ENCODE data around the gene ARG2. TPM values are rescaled to one million over a fixed set of nuclear protein-coding genes. Genes with fewer than 3 reads are reported as not detected.

ARG2 gene
- polyA plus RNA-seq, 1 donor from 2014 or later, result 204 TPM

GRCh38 chr14:67665868-67666267 lies 46.1 kb downstream of the ARG2 start:
- Histone ChIP-seq H3K9ac (ENCODE audit: low read length) (no peak overlapping the region), H4K20me1 (ENCODE audit: insufficient read depth) (no peaks in the 10 kb centered on the region), H3K4me2 (ENCODE audit: low read length) (no peak overlapping the region), H3K27me3 (ENCODE audit: insufficient read depth, low read depth, low read length) (no peaks in the 10 kb centered on the region), H3K9me3 (ENCODE audit: low read length) (no peaks in the 10 kb centered on the region), H3K79me2 (replicated peaks; ENCODE audit: insufficient read depth, low read length) (peaks cover 34% of the 10 kb centered on the region), H3K9me2 (ENCODE audit: insufficient read depth, low read length) (no peaks in the 10 kb centered on the region), H2AFZ (ENCODE audit: low read depth, low read length) (no peak overlapping the region), H3F3A (ENCODE audit: insufficient read depth, low read length, poor library complexity, severe bottlenecking) (no peaks in the 10 kb centered on the region), H3K27ac (ENCODE audit: low read length) (no peak overlapping the region), H3K36me3 (ENCODE audit: insufficient read depth, low read length) (no peaks in the 10 kb centered on the region), H3K4me3 (ENCODE audit: low read length) (no peak overlapping the region)
- no peak for TF ChIP-seq SMC3 (conservative IDR thresholded peaks at IDR 0.05; ENCODE audit: poor library complexity)
- no peak for TF ChIP-seq RAD21 (conservative IDR thresholded peaks at IDR 0.05)
- TF ChIP-seq MXI1 (conservative IDR thresholded peaks at IDR 0.05; ENCODE audit: poor library complexity, severe bottlenecking), result no peak
- TF ChIP-seq, protein P1, sequence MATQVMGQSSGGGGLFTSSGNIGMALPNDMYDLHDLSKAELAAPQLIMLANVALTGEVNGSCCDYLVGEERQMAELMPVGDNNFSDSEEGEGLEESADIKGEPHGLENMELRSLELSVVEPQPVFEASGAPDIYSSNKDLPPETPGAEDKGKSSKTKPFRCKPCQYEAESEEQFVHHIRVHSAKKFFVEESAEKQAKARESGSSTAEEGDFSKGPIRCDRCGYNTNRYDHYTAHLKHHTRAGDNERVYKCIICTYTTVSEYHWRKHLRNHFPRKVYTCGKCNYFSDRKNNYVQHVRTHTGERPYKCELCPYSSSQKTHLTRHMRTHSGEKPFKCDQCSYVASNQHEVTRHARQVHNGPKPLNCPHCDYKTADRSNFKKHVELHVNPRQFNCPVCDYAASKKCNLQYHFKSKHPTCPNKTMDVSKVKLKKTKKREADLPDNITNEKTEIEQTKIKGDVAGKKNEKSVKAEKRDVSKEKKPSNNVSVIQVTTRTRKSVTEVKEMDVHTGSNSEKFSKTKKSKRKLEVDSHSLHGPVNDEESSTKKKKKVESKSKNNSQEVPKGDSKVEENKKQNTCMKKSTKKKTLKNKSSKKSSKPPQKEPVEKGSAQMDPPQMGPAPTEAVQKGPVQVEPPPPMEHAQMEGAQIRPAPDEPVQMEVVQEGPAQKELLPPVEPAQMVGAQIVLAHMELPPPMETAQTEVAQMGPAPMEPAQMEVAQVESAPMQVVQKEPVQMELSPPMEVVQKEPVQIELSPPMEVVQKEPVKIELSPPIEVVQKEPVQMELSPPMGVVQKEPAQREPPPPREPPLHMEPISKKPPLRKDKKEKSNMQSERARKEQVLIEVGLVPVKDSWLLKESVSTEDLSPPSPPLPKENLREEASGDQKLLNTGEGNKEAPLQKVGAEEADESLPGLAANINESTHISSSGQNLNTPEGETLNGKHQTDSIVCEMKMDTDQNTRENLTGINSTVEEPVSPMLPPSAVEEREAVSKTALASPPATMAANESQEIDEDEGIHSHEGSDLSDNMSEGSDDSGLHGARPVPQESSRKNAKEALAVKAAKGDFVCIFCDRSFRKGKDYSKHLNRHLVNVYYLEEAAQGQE (IDR thresholded peaks at IDR 0.05; ENCODE audit: borderline replicate concordance), result no peak

- no peak overlapping the region for H3K4me2 ChIP-seq (ENCODE audit: low read length)
- H3K4me3 ChIP-seq (ENCODE audit: low read length), result no peak overlapping the region
- TF ChIP-seq EZH2 (IDR thresholded peaks at IDR 0.05; ENCODE audit: borderline replicate concordance, insufficient read depth, low read length, poor library complexity, severe bottlenecking) (no peak), CTCF (IDR thresholded peaks at IDR 0.05; ENCODE audit: poor library complexity, severe bottlenecking) (peak; percentile 71), RAD21 (conservative IDR thresholded peaks at IDR 0.05) (peak; percentile 75), SMC3 (conservative IDR thresholded peaks at IDR 0.05; ENCODE audit: poor library complexity) (peak; percentile 74)
- H3K27me3 ChIP-seq (ENCODE audit: insufficient read depth, low read depth, low read length), result no peaks in the 10 kb centered on the region
- H4K20me1 ChIP-seq (ENCODE audit: insufficient read depth), result peaks cover 5% of the 10 kb centered on the region
- H3K9ac ChIP-seq (ENCODE audit: low read length), result no peak overlapping the region
- H3K36me3 ChIP-seq (ENCODE audit: insufficient read depth, low read length), result no peaks in the 10 kb centered on the region
- no peaks in the 10 kb centered on the region for H3K9me3 ChIP-seq (ENCODE audit: low read length)
- H3F3A ChIP-seq (ENCODE audit: insufficient read depth, low read length, poor library complexity, severe bottlenecking), result no peaks in the 10 kb centered on the region
- no peaks in the 10 kb centered on the region for H3K9me2 ChIP-seq (ENCODE audit: insufficient read depth, low read length)
- H3K27ac ChIP-seq (ENCODE audit: low read length), result no peak overlapping the region
- no peak overlapping the region for H2AFZ ChIP-seq (ENCODE audit: low read depth, low read length)
- peaks cover 43% of the 10 kb centered on the region for H3K79me2 ChIP-seq (replicated peaks; ENCODE audit: insufficient read depth, low read length)
Measured at GRCh38 chr14:67666750-67667449, 47.2 kb downstream of the ARG2 start.

DNA sequence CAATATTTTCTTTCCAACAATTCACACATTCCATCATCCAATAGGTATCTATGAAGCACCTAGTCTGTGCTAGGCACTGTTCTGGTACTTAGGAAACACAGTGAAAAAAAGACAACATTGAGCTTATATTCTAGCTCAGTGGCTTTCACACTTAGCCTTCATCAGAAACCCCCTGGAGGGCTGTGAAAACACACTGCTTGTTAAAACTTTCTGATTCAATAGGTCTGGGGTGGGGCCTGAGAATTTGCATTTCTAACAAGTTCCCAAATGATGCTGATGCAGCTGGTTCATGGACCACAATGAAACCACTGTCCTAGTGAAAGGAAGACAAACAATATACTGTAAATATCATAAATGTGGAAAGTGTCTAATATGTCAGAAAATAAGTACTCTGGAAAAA lies 48.8 kb downstream of the ARG2 start:
- no peak overlapping the region for H3K4me2 ChIP-seq (ENCODE audit: low read length)
- H3K79me2 ChIP-seq (replicated peaks; ENCODE audit: insufficient read depth, low read length), result peaks cover 54% of the 10 kb centered on the region
- H3K27ac ChIP-seq (ENCODE audit: low read length), result no peak overlapping the region

More for the DNA sequence above, 48.8 kb downstream of the ARG2 start:
- no peak overlapping the region for H2AFZ ChIP-seq (ENCODE audit: low read depth, low read length)
- no peaks in the 10 kb centered on the region for H3K36me3 ChIP-seq (ENCODE audit: insufficient read depth, low read length)
- no peaks in the 10 kb centered on the region for H3K27me3 ChIP-seq (ENCODE audit: insufficient read depth, low read depth, low read length)
- peaks cover 5% of the 10 kb centered on the region for H4K20me1 ChIP-seq (ENCODE audit: insufficient read depth)
- no peak overlapping the region for H3K9ac ChIP-seq (ENCODE audit: low read length)
- no peaks in the 10 kb centered on the region for H3K9me2 ChIP-seq (ENCODE audit: insufficient read depth, low read length)
- TF ChIP-seq, protein P1 (IDR thresholded peaks at IDR 0.05; ENCODE audit: borderline replicate concordance), result no peak
- no peak for TF ChIP-seq EP300 (conservative IDR thresholded peaks at IDR 0.05; ENCODE audit: poor library complexity, severe bottlenecking)
- no peak for TF ChIP-seq SMC3 (conservative IDR thresholded peaks at IDR 0.05; ENCODE audit: poor library complexity)
- TF ChIP-seq RAD21 (conservative IDR thresholded peaks at IDR 0.05), result no peak
- TF ChIP-seq MXI1 (conservative IDR thresholded peaks at IDR 0.05; ENCODE audit: poor library complexity, severe bottlenecking), result no peak
- no peak for TF ChIP-seq EZH2 (IDR thresholded peaks at IDR 0.05; ENCODE audit: borderline replicate concordance, insufficient read depth, low read length, poor library complexity, severe bottlenecking)
- TF ChIP-seq CTCF (IDR thresholded peaks at IDR 0.05; ENCODE audit: poor library complexity, severe bottlenecking), result no peak
- H3K4me3 ChIP-seq (ENCODE audit: low read length), result no peak overlapping the region
- no peaks in the 10 kb centered on the region for H3K9me3 ChIP-seq (ENCODE audit: low read length)
- H3F3A ChIP-seq (ENCODE audit: insufficient read depth, low read length, poor library complexity, severe bottlenecking), result no peaks in the 10 kb centered on the region

All from neural cell (in vitro differentiated cells).